T-helper 17 cell (primary cell): ENCODE data around the gene MARK2. TPM values are rescaled to one million over a fixed set of nuclear protein-coding genes. Genes with fewer than 3 reads are reported as not detected.

Experiments used
- ATAC-seq: fragments of 150-1000 bp; cut with Tn5 transposase; 2 replicates; pipeline ENCODE4 v1.10.0; 2021; ENCODE audit warnings: mild to moderate bottlenecking, moderate library complexity
- DNase-seq, 3 donors: peaks; one replicate each; pipeline versions ENCODE4 v3.0.0 to v3.0.0-alpha.2; 2020 to 2021
- H3K9me3 ChIP-seq: one replicate; pipeline ENCODE4 v1.7.0; 2013; ENCODE audit warnings: low read length, mild to moderate bottlenecking; ENCODE audit not compliant: control insufficient read depth, poor library complexity, severe bottlenecking
- H3K27ac Mint-ChIP-seq: one replicate; pipeline ENCODE4 v1.8.0; 2022; ENCODE audit warnings: mild to moderate bottlenecking, moderate library complexity, mixed read lengths
- H3K27me3 Mint-ChIP-seq: one replicate; pipeline ENCODE4 v1.8.0; 2022; ENCODE audit warnings: mixed read lengths
- H3K36me3 Mint-ChIP-seq: one replicate; pipeline ENCODE4 v1.8.0; 2022; ENCODE audit warnings: low read depth, mixed read lengths
- H3K4me1 Mint-ChIP-seq: one replicate; pipeline ENCODE4 v1.8.0; 2022; ENCODE audit warnings: mild to moderate bottlenecking, mixed read lengths
- H3K4me3 Mint-ChIP-seq: one replicate; pipeline ENCODE4 v1.8.0; 2022; ENCODE audit warnings: mild to moderate bottlenecking, moderate library complexity, mixed read lengths
- total RNA-seq, 4 donors: library from RNA in 2 of 4; stranded (reverse) in 2 of 4; gene quantifications; one replicate each; pipeline ENCODE4 v1.2.3 and lab custom pipeline; 2022 to 2026

The MARK2 gene
- total RNA-seq, 2 donors from 2014 or later = 44.6 to 53.5 TPM

- peak overlapping the region; percentile 61 for H3K27ac Mint-ChIP-seq
- no peak overlapping the region for H3K4me3 Mint-ChIP-seq
- no peaks in the 10 kb centered on the region for H3K9me3 ChIP-seq
- no peaks in the 10 kb centered on the region for H3K36me3 Mint-ChIP-seq
- H3K27me3 Mint-ChIP-seq = no peaks in the 10 kb centered on the region
- ATAC-seq (no peak), DNase-seq (no peak)
- peaks cover 62% of the 10 kb centered on the region for H3K4me1 Mint-ChIP-seq
These were observed 45.5 kb downstream of the MARK2 start for GRCh38 chr11:63884196-63884932.

- ATAC-seq (no peak), DNase-seq (no peak)
- H3K9me3 ChIP-seq = no peaks in the 10 kb centered on the region
- peak overlapping the region; percentile 83 for H3K4me3 Mint-ChIP-seq
- no peaks in the 10 kb centered on the region for H3K36me3 Mint-ChIP-seq
- no peaks in the 10 kb centered on the region for H3K27me3 Mint-ChIP-seq
- peak overlapping the region; percentile 91 for H3K27ac Mint-ChIP-seq
- H3K4me1 Mint-ChIP-seq = peaks cover 74% of the 10 kb centered on the region
These were observed 48.6 kb downstream of the MARK2 start for GRCh38 chr11:63887386-63887999.

- Mint-ChIP-seq H3K27me3 (no peaks in the 10 kb centered on the region), H3K27ac (peak overlapping the region; percentile 91), H3K4me1 (peaks cover 68% of the 10 kb centered on the region), H3K36me3 (no peaks in the 10 kb centered on the region), H3K4me3 (peak overlapping the region; percentile 94)
- DNase-seq (peak; percentile 34 to 62 (median 59)), ATAC-seq (peak; percentile 89)
- H3K9me3 ChIP-seq = no peaks in the 10 kb centered on the region
These were observed 49.5 kb downstream of the MARK2 start for GRCh38 chr11:63888170-63889086.

- Mint-ChIP-seq H3K27ac (peak overlapping the region; percentile 91), H3K36me3 (peaks cover 2% of the 10 kb centered on the region), H3K27me3 (no peaks in the 10 kb centered on the region), H3K4me3 (peak overlapping the region; percentile 94), H3K4me1 (peaks cover 66% of the 10 kb centered on the region)
- no peaks in the 10 kb centered on the region for H3K9me3 ChIP-seq
- ATAC-seq = no peak
- no peak for DNase-seq
These were observed 50.4 kb downstream of the MARK2 start for GRCh38 chr11:63889344-63889743.

- ATAC-seq (no peak), DNase-seq (no peak)
- peak overlapping the region; percentile 91 for H3K27ac Mint-ChIP-seq
- H3K27me3 Mint-ChIP-seq = no peaks in the 10 kb centered on the region
- peaks cover 61% of the 10 kb centered on the region for H3K4me1 Mint-ChIP-seq
- H3K36me3 Mint-ChIP-seq = peaks cover 2% of the 10 kb centered on the region
- H3K9me3 ChIP-seq = no peaks in the 10 kb centered on the region
- H3K4me3 Mint-ChIP-seq = peak overlapping the region; percentile 94
These were observed 51.5 kb downstream of the MARK2 start for GRCh38 chr11:63890368-63890767.

- no peaks in the 10 kb centered on the region for H3K9me3 ChIP-seq
- Mint-ChIP-seq H3K27ac (peak overlapping the region; percentile 91), H3K4me3 (no peak overlapping the region), H3K27me3 (no peaks in the 10 kb centered on the region), H3K36me3 (peaks cover 4% of the 10 kb centered on the region), H3K4me1 (peaks cover 65% of the 10 kb centered on the region)
- DNase-seq = no peak
- ATAC-seq = no peak
These were observed 53.3 kb downstream of the MARK2 start for GRCh38 chr11:63892228-63892627.

GRCh38 chr11:63893355-63893754 lies 54.4 kb downstream of the MARK2 start:
- H3K27me3 Mint-ChIP-seq = no peaks in the 10 kb centered on the region
- H3K4me3 Mint-ChIP-seq = no peak overlapping the region
- peaks cover 4% of the 10 kb centered on the region for H3K36me3 Mint-ChIP-seq
- no peak overlapping the region for H3K27ac Mint-ChIP-seq
- ATAC-seq (no peak), DNase-seq (no peak)
- H3K4me1 Mint-ChIP-seq = peaks cover 58% of the 10 kb centered on the region
- H3K9me3 ChIP-seq = no peaks in the 10 kb centered on the region

- ATAC-seq = no peak
- Mint-ChIP-seq H3K4me3 (no peak overlapping the region), H3K36me3 (peaks cover 10% of the 10 kb centered on the region), H3K27ac (peak overlapping the region; percentile 74), H3K27me3 (no peaks in the 10 kb centered on the region), H3K4me1 (peaks cover 37% of the 10 kb centered on the region)
- DNase-seq = no peak
- no peaks in the 10 kb centered on the region for H3K9me3 ChIP-seq
These were observed 57.2 kb downstream of the MARK2 start for GRCh38 chr11:63896071-63896470.

- ATAC-seq (no peak), DNase-seq (no peak)
- Mint-ChIP-seq H3K36me3 (peaks cover 17% of the 10 kb centered on the region), H3K4me3 (no peak overlapping the region), H3K27me3 (no peaks in the 10 kb centered on the region), H3K27ac (peak overlapping the region; percentile 27), H3K4me1 (peaks cover 25% of the 10 kb centered on the region)
- H3K9me3 ChIP-seq = no peaks in the 10 kb centered on the region
These were observed 58.7 kb downstream of the MARK2 start for GRCh38 chr11:63897459-63898146.

- DNase-seq (no peak), ATAC-seq (peak; percentile 40)
- Mint-ChIP-seq H3K4me3 (no peak overlapping the region), H3K36me3 (peaks cover 14% of the 10 kb centered on the region), H3K4me1 (peaks cover 12% of the 10 kb centered on the region), H3K27ac (no peak overlapping the region), H3K27me3 (no peaks in the 10 kb centered on the region)
- H3K9me3 ChIP-seq = no peaks in the 10 kb centered on the region
These were observed 62.8 kb downstream of the MARK2 start for GRCh38 chr11:63901660-63902059.

- ATAC-seq = no peak
- H3K9me3 ChIP-seq = no peaks in the 10 kb centered on the region
- no peak overlapping the region for H3K27ac Mint-ChIP-seq
- no peak overlapping the region for H3K4me3 Mint-ChIP-seq
- peaks cover 14% of the 10 kb centered on the region for H3K36me3 Mint-ChIP-seq
- DNase-seq = no peak
- peaks cover 12% of the 10 kb centered on the region for H3K4me1 Mint-ChIP-seq
- H3K27me3 Mint-ChIP-seq = no peaks in the 10 kb centered on the region
These were observed 65.0 kb downstream of the MARK2 start for GRCh38 chr11:63903884-63904283.

- no peak for ATAC-seq
- peaks cover 12% of the 10 kb centered on the region for H3K4me1 Mint-ChIP-seq
- peaks cover 12% of the 10 kb centered on the region for H3K36me3 Mint-ChIP-seq
- no peak for DNase-seq
- no peaks in the 10 kb centered on the region for H3K27me3 Mint-ChIP-seq
- H3K27ac Mint-ChIP-seq = no peak overlapping the region
- H3K9me3 ChIP-seq = no peaks in the 10 kb centered on the region
- no peak overlapping the region for H3K4me3 Mint-ChIP-seq
These were observed 65.8 kb downstream of the MARK2 start for GRCh38 chr11:63904743-63905142.

- Mint-ChIP-seq H3K36me3 (peaks cover 12% of the 10 kb centered on the region), H3K27ac (peak overlapping the region; percentile 49), H3K27me3 (no peaks in the 10 kb centered on the region), H3K4me3 (no peak overlapping the region), H3K4me1 (peaks cover 12% of the 10 kb centered on the region)
- H3K9me3 ChIP-seq = no peaks in the 10 kb centered on the region
- no peak for ATAC-seq
- no peak for DNase-seq
These were observed 66.3 kb downstream of the MARK2 start for GRCh38 chr11:63905179-63905578.
